EL (cell line): Measurements from ENCODE around the gene TAS1R1.
A peak's percentile ranks its signal among the peaks of the same experiment; 100 is the strongest.
"Not testable (repeated sequence)": the region's sequence is repeated elsewhere in the genome, so short reads cannot be mapped to it uniquely, and the experiment has no call there.

ENCODE experiments used
- DNase-seq: peaks from one replicate; pipeline ENCODE4 v3.0.0-alpha.2; 2016

The TAS1R1 gene

DNA sequence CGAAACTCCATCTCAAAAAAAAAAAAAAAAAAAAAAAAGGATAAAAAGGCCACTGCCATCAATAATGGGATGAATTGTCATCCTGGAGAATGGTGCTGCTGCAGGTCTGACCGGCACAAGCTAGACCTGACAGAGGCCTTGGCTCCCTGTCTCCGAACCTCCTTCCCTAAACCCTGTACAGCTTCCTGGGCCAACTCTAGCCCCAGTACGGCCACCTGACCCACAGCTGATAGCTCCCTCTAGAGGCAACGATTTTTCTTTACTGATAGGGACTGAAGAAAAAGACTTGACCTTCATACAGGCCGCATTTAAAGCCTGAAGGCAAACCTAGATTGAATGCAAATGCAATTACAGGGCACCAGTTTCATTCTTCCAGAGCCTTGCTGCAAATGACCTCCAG is 31.5 kb upstream of the TAS1R1 start:
- DNase-seq, result peak; percentile 48

DNA sequence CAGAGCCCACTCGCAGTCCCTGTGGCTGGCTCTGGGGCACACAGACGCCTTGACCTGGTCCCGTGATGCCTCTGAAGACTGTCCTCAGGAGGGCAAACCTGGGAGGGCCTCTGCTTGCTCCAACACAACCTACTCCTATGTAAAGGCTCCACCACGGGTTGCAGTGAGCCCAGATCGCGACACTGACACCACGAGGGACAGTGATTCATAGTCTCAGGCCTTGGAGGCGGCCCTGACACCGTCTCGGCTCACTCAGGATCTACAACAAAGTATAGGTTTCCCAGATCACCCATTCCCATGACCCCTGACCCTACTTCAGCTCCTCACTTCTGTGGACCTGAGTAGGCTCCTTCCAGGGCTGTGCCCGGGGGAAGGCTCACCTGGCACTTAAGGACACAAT is 28.8 kb upstream of the TAS1R1 start:
- no peak for DNase-seq

DNA sequence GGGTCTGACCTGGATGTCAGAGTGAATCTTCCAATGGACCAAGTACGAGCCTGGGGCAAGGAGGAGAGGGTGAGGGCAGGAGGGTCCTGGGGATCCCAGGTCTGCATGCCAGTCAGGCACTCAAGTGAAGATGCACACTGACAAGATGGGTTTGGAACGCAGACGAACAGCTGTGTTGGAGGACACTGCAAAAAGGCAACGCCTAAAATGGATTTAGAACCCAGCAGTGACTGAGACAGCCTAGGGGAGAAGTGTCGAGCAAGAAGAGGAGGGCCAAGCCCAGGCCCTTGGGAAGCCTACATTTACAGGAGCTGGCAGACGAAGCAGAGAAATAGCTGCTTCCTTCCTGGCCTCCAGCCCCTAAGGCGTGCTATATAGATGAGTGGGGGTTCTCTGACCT is 26.6 kb upstream of the TAS1R1 start:
- DNase-seq, result no peak

DNA sequence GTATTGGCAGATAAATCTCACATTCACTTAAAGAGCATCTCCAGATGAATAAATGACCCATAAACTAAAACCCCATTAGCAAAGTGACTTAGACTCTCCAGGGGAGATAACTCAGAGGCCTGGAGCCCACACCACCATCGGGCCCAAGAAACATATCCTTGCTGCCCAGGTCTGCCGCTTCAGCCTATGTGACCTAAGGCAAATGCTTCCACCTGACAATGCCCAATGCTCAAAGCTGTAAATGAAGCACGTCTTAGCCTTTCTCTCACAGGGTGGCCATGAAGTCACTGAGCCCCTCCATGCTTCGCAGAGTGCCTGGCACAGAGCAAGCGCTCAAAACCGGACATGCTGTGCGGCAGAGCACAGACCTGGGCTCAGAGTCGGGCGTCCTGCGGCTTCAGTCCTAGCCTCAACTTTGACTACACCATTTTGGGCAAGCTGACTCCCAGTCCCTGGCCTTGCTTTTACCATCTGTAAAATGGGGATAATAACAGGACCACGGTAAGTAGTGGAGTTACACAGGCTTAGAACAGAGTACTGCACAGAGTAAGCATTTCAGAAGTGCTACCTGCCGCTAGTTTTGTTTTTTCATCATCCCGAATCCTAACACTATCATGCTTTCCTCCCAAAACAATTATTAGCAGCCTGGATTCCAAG is 24.5 kb upstream of the TAS1R1 start:
- no peak for DNase-seq

DNA sequence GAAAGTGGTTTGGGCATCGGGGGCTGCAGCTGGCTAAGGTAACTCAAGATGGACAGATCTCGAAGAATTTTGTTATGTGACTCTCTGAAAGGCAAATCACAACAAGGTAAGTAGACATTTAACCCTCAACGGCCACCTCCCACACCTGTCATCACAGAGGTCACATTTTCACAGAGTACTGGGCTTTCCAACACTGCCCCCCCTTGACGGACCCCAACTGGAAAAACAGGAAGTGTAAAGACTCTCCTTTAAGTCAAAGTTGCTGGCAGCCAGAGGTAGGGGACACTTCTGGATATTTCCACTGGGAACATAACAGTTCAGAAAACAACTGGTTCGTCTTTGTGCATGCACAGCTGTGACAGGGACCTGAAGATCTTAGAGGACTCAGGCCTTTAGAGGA is 23.1 kb upstream of the TAS1R1 start:
- DNase-seq, result no peak

DNA sequence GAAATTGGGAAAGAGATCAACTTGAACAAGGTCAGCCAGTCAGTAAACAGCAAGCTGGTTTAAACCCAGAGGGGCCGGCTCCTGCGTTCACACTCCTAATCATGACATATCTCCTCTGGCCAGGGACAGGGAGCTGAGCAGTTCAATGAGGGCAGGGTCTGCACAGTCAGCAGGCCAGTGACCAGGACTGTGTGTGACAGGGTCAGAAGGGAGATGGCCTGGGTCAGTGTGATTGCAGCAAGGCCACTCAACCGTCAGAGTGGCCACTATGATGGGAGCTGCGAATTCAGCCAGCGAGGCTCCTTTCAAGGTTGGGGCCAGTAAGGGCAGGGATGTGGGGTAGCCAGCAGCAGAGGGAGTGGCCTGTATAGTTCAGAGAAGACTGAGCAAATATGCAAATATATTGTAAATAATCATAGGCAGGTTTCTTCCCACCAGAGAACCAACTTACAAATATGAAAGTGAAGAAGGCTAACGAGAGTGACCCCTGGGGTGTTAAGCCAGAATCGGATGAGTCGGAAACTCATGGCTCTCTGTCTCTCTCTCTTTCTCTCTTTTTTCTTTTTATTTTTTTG is 20.8 kb upstream of the TAS1R1 start:
- no peak for DNase-seq

DNA sequence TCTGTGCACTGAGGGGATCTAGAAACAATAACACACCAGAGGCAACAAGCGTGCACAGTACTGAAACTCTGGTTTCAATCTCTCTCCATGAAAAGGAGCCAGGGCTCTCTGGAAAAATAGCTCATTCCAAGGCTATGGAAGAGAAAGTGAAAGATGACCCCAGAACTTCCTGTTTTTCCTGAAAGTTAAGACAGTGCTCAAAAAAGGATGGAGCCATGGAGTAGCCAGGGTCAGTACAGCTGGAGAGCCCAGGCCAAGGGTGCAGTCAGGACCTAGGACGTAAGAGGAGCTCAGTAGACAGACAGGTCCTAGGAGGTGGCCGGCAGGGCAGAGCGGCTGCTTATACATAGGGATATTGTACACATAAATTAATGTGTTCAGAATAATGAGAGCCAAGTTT is 19.9 kb upstream of the TAS1R1 start:
- DNase-seq, result no peak

DNA sequence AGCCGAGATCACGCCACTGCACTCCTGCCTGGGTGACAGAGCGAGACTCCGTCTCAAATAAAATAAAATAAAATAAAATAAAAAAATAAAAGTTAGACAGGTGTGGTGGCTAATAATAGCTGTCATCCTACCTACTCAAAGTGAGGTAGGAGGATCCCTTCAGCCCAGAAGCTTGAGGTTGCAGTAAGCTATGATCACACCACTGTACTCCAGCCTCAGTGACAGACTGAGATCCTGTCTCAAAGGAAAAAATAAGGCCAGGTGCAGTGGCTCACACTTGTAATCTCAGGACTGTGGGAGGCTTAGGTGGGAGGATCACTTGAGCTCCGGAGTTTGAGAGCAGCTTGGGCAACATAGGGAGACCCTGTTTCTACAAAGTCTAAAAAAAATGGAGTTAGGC is 18.8 kb upstream of the TAS1R1 start:
- DNase-seq, result no peak

DNA sequence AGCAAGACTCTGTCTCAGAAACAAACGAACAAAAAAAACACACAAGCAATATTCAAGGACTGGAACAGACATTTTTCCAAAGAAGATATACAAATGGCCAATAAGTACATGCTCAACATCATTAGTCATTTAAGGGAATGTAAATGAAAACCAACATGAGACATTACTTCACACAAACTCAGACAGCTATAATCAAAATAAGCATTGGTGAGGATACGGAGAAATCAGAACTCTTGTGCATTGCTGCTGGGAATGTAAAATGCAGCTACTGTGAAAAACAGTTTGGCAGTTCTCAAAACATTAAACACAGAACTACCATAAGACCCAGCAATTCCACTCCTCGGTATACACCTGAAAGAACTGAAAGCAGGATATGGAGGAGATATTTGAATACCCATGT is 16.2 kb upstream of the TAS1R1 start:
- DNase-seq, result peak; percentile 67

DNA sequence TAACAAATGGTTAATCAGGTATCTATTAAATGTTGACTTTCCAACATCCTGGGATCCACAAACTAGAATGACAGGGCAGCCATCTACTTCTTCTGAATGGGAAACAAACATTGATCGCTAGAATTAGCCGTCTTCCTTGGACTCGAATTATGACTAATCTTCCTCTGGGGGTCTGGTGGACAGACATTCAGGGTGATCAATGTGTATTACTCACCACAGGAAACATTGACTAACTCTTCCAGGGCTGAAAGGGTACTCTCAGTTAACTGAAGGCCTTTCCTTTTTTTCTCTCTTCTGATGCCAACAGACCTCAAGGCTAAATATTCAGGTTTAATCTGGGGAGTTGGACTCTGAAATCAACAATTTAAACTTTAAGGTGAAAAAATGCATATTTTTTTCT is 10.3 kb upstream of the TAS1R1 start:
- DNase-seq, result peak; percentile 71

DNA sequence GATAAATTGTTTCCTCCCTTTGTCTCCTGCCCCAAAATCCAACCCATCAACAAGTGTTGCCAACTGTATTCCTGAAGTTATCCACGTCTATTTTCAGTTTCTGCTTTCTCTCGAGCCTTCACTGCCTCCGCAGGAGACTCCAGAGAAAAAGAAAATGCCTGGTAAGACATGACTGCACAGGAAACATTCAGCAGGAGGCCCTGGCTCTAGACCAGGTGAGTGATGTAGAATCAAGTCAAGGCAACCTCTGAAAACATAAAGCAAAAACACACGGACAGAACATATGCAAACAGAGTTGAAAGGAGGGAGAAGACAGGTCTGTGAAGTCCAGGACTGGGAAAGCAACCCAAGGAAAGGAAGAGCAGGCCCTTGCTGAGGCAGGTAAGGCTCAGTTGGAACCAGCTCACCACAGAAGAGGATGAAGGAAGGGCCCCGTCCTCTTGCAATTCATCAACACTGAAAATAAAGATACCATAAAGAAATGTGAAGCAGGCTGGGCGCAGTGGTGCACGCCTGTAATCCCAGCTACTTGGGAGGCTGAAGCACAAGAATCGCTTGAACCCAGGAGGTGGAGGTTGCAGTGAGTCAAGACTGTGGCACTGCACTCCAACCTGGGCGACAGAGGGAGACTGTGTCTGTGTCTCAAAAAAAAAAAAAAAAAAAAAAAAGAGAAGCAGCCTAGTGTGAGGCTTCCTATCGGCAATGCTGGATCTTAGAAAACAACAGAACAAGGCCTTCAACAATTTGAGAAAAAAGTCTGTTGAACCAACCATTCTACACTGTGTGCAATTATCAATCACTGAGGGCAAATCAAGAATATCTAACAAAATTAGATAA is 9.6 kb upstream of the TAS1R1 start:
- no peak for DNase-seq

DNA sequence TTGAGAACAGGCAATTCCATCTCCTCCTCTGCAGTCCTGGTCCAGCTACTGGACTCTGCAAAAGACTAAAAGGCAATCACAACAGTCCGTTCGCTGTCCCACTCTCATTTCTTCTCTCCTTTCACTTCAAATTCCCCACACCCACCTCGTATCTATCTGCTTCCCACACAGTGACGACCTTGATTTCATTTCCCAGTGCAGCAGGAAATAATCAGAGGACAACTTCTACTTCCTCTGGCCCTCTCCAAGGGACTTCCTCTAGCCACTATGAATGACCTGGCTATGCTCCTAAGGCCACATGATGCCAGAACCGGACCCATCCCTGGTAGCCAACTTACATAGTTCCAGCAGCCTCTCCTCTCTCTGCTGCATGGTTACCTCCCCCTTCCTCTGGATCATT is 8.8 kb upstream of the TAS1R1 start:
- DNase-seq, result no peak

DNA sequence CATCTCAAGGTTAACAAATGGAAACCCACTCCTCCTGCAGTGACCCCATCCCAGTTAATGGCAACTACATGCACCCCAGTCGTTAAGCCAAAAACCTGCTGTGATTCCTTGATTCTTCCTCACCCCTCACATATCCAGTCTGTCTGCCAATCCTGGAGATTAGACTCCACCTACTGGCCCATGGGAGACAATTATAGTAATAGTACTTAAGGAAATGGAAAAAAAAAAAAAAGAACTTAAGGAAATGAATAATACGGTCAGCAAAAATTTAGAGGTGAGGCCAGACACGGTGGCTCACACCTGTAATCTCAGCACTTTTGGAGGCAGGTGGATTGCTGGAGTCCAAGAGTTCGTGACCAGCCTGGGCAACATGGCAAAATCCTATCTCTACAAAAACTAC is 7.8 kb upstream of the TAS1R1 start:
- DNase-seq, result no peak

DNA sequence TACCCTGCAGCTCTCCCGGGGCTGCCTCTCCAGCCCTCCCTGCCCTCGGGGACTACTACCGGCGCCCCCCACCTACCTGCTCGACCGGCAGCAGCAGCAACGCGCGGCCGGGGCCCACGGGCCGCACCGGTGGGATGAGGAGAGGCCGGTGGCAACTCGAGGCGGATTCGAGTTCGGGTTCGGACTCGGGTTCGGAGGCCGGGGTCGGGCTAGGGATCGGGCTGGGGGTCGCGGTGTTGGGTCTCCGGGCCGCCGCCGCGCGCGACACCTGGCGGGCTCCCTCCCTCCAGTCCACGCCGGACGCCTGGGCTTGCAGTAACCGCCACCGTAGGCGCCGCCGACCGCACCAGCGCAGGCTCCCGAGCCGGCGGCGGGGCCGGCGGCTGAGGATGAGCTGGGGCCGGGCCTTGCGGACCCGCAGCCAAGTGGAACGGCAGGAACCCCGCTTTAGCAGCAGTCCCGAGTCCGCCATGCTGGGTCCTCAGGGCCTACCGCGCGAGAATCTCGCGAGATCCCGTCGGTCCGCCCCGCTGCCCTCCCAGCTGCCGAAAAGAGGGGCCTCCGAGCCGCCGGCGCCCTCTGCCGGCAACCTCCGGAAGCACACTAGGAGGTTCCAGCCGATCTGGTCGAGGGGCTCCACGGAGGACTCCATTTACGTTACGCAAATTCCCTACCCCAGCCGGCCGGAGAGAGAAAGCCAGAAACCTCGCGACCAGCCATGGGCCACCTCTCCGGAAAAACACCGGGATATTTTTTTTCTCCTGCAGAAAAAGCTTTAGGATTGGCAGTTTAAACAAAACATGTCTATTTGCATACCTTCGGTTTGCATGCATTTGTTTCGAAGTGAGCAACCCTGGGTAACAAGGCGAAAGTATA is 838 bp upstream of the TAS1R1 start, which contains the start of gene NOL9:
Gene NOL9 (minus strand): TSS at position 483 of the 876 bp plus-strand sequence. CDS start 11 bp downstream, at position 472.
- DNase-seq, result peak; percentile 90

DNA sequence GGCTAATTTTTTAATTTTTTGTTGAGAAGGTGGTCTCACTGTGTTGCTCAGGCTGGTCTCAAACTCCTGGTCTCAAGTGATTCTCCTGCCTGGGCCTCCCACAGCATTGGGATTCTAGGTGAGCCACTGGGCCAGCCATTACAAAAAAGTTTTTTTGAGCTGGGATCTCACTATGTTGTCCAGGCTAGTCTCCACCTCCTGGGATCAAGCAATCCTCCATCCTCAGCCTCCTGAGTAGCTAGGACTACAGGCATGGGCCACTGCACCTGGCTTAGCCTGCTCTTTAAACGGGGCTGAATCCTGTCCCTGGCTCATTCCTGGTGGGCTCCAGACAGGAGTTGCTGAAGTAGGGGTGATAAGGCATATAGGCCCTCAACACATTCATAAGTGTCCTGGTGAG is 2.5 kb downstream of the TAS1R1 start:
- DNase-seq, result no peak

DNA sequence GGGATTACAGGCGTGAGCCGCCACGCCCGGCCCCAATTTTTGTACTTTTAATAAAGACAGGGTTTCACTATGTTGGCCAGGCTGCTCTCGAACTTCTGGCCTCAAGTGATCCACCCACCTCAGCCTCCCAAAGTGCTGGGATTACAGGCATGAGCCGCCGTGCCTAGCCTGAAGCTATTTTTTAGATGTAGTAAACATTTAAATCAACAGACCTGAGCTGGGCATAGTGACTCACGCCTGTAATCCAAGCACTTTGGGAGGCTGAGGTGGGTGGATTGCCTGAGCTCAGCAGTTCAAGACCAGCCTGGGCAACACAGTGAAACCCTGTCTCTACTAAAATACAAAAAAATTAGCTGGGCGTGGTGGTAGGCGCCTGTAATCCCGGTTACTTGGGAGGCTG is 4.1 kb downstream of the TAS1R1 start:
- DNase-seq, result not testable (repeated sequence)

DNA sequence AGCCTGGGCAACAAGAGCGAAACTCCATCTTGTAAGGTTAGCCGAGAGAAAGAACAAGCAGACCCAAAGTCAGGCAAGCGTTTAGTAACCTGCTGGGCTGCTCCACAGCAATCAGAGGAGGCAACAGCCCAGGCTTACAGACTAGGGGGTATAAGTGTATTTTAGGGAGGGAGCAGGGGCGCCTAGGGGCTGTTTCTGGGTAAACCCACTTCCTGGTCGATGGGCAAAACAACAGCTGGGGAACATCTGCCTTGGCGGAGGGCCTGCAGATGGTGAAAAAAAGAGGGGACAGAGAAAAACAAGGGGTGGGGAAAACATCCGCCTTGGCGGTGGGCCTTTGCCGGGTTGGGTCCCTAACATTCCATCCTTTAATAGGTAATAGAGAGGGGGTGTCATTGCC is 5.2 kb downstream of the TAS1R1 start:
- no peak for DNase-seq

DNA sequence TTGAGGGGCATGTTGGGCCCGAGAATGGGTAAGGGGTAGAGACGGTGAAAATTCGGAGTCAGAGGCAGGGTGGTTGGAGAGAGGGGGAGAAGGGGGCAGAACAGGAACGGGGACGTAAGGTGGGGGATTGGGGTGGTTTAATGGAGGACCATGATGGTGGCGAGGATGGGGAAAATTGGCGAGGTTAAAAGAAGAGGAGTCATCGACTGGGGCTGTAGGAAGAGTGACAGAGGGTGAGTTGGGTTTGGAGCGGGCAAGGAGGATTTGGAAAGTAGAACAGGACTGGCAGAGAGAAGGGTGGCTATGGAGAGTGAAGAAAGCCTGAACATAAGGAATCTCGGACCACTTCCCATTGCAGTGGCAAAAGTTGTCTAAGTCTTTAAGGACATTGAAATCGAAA is 13.9 kb downstream of the TAS1R1 start:
- no peak for DNase-seq

DNA sequence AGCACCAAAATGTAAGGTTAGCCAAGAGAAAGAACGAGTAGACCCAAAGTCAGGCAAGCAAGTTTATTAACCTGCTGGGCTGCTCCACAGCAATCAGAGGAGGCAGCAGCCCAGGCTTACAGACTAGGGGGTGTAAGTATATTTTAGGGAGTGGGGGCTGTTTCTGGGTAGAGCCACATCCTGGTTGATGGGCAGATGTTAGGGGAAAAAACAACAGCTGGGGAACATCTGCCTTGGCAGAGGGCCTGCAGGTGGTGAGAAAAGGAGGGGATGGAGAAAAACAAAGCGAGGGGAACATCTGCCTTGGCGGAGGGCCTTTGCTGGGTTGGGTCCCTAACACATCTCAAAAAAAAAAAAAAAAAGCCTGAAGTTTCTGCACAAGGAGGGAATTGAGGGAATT is 15.0 kb downstream of the TAS1R1 start:
- no peak for DNase-seq

DNA sequence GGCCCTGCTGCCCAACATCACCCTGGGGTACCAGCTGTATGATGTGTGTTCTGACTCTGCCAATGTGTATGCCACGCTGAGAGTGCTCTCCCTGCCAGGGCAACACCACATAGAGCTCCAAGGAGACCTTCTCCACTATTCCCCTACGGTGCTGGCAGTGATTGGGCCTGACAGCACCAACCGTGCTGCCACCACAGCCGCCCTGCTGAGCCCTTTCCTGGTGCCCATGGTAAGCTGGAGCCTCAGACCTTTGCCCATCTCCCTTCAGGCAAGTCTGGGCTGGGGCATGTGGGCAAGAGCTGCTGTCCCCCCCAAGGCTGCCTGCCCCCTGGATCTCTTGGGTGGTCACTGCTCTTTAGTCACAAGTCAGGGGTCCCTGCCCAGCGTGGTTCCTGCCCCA is 15.9 kb downstream of the TAS1R1 start:
- DNase-seq, result no peak

DNA sequence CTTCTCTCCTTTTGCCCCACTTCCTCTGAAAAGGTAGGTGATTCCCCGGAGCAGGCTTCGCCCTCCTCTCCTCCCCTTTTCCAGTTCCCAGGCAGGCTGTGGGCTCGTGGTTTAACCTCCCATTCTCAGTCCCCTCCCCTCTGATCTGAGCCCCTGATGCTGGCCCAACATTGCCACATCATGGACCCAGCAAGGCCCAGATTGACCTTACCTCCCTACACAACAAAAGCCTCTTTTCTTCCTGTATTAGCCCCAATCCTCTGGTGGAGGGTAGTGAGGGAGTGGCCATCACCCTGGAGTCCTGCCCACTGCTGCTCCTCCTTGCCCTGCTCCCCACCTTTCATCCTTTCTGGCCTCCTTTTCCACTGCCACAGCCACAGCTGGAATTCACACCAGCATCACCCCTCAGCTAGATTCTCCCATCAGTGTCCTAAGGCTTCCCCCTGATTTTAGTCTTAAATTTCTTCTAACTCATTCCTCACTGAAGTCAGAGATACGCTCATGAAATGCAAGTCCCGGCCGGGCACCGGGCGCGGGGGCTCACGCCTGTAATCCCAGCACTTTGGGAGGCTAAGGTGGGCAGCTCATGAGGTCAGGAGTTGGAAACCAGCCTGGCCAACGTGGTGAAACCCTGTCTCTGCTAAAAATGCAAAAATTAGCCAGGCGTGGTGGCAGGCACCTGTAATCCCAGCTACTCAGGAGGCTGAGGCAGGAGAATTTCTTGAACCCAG is 17.7 kb downstream of the TAS1R1 start:
- no peak for DNase-seq

DNA sequence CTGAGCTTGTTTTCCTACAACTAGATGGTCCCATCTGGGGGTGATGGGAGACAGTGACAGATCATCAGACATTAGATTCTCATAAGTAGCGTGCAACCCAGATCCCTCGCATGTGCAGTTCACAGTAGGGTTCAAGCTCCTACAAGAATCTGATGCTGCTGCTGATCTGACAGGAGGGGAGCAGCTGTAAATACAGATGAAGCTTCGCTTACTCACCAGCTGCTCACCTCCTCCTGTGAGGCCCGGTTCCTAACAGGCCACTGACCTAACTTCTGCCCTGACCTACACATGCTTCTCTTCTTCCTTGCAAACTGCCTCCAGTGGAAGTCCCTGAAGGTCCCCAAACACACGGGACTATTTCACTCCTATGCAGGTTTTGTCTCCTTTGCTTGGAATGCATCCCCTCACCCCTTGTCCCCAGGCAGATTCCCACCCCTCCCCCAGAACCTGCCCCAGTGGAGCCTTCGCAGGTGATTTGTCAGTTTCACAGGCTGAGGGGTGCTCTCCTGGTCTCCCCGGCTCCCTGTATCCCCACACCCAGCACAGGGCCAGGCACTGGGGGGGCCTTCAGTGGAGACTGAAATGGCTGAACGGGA is 19.0 kb downstream of the TAS1R1 start:
- no peak for DNase-seq
